ENCODE results near the gene PEF1.
A peak's percentile ranks its signal among the peaks of the same experiment; 100 is the strongest.

Gene PEF1

DNA sequence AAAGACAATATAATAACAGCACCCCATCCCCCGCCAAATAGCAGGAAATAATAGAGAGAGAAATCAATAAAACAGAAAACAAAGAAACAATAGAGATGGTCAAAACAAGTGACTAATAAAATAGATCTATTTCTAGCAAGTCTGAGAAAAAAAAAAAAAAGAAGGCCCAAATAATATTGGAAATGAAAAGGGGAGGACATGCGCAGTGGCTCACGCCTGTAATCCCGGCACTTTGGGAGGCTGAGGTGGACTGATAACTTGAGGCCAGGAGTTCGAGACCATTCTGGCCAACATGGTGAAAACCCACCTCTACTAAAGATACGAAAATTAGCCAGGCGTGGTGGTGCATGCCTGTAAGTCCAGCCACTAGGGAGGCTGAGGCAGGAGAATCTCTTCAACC lies 45.7 kb downstream of the PEF1 start:
- H3K27ac ChIP-seq: peak overlapping the region in 8 of 11 experiments; percentile 11 to 96 (median 92); a peak in 13 of 22 replicates
- H4K20me1 ChIP-seq: no peaks in the 10 kb centered on the region
- H3K4me3 ChIP-seq: no peak overlapping the region
- no peaks in the 10 kb centered on the region for H3K36me3 ChIP-seq
- H3K9ac ChIP-seq: no peak overlapping the region
- H3K4me2 ChIP-seq: peak overlapping the region in 8 of 11 experiments; percentile 8 to 85 (median 71); a peak in 6 of 22 replicates
- peaks cover 0 to 12% (median 4%) of the 10 kb centered on the region in 11 experiments; a peak in 8 of 22 replicates for H3K9me3 ChIP-seq (replicated peaks in 1 of 11)
- peaks cover 19 to 76% (median 72%) of the 10 kb centered on the region in 10 experiments for H3K4me1 ChIP-seq
- no peaks in the 10 kb centered on the region for H3K27me3 ChIP-seq
- no peak for TF ChIP-seq Cebpa-rat (IDR thresholded peaks at IDR 0.05)

DNA sequence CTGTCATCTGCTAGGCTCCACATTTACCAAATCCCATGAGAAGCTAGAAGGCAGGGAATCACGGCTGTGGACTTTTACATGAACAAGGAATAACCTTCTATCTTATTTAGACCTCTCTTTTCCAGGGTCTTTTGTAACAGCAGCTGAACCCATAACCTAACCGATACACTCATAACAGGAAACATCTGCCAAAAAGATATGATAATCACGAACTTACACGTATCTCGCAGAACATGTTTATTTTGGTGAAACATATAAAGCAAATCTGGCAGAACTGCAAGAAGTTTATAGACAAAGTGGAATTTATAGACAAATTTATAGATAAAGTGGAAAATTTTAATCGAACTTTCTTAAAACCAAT lies 48.0 kb downstream of the PEF1 start:
- Histone ChIP-seq H3K9me3 (replicated peaks in 1 of 11) (no peaks in the 10 kb centered on the region; a peak in 2 of 22 replicates), H3K9ac (peak overlapping the region in 10 of 11 experiments; percentile 54 to 81 (median 76); a peak in 19 of 22 replicates), H3K27ac (peak overlapping the region in 10 of 11 experiments; percentile 57 to 96 (median 92); a peak in 21 of 22 replicates), H3K4me2 (peak overlapping the region; percentile 61 to 86 (median 75)), H3K27me3 (no peaks in the 10 kb centered on the region), H4K20me1 (no peaks in the 10 kb centered on the region), H3K4me1 (peaks cover 19 to 98% (median 94%) of the 10 kb centered on the region in 10 experiments), H3K4me3 (peak overlapping the region in 2 of 10 experiments; percentile 1 to 21; a peak in 2 of 20 replicates), H3K36me3 (no peaks in the 10 kb centered on the region)
- peak in 3 of 11 experiments; percentile 9 to 28 (median 10); a peak in 1 of 22 replicates for TF ChIP-seq Cebpa-rat (IDR thresholded peaks at IDR 0.05)

DNA sequence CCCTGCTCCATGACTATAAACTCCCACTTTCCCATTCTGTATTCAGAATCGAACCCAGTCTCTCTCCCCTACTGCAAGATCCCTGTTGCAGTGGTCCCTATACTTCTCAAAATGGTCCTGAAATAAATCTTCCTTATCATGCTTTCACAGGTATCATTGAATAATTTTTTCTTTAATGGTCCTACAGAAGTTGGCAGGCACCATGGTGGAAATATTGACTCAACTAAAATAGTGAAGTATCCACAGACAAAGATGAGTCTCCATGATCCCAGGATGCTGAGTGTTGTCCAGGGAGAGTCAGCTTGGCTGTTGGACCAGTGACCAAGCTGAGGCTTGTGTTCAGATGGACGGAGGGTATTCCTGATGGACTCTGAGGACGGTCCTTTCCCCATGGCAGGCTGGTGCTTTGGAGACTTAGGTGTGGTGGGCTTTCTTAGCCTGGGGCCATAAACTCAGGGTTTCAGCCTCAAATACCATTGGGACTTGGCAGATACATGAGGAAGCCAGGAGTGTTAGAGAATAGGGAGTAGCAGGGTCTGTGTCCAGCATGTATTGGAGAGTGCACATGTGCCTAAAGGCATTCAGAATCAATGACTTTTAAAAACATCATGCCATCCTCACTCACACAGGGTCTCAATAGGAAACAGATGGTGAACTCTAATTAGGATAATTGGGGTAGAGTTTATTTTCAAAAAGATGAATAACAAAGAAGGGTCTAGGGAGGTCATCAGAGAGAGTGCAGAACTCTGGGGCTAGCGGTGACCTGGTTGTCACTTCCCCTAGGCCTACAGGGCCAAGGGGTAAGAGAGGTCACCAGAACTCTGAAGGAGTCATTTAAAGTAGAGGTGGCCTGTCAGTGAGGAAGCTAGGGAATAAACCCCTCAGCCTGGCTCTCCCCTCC lies 48.6 kb downstream of the PEF1 start:
- peaks cover 19 to 100% (median 95%) of the 10 kb centered on the region in 10 experiments for H3K4me1 ChIP-seq
- H4K20me1 ChIP-seq: no peaks in the 10 kb centered on the region
- H3K9ac ChIP-seq: peak overlapping the region in 10 of 11 experiments; percentile 54 to 81 (median 76); a peak in 19 of 22 replicates
- peak overlapping the region in 2 of 10 experiments; percentile 1 to 21; a peak in 1 of 20 replicates for H3K4me3 ChIP-seq
- H3K27ac ChIP-seq: peak overlapping the region in 10 of 11 experiments; percentile 57 to 96 (median 92); a peak in 21 of 22 replicates
- no peaks in the 10 kb centered on the region; a peak in 1 of 22 replicates for H3K9me3 ChIP-seq (replicated peaks in 1 of 11)
- no peak; a peak in 1 of 22 replicates for TF ChIP-seq Cebpa-rat (IDR thresholded peaks at IDR 0.05)
- no peaks in the 10 kb centered on the region for H3K36me3 ChIP-seq
- H3K27me3 ChIP-seq: no peaks in the 10 kb centered on the region
- H3K4me2 ChIP-seq: peak overlapping the region; percentile 61 to 86 (median 75)

DNA sequence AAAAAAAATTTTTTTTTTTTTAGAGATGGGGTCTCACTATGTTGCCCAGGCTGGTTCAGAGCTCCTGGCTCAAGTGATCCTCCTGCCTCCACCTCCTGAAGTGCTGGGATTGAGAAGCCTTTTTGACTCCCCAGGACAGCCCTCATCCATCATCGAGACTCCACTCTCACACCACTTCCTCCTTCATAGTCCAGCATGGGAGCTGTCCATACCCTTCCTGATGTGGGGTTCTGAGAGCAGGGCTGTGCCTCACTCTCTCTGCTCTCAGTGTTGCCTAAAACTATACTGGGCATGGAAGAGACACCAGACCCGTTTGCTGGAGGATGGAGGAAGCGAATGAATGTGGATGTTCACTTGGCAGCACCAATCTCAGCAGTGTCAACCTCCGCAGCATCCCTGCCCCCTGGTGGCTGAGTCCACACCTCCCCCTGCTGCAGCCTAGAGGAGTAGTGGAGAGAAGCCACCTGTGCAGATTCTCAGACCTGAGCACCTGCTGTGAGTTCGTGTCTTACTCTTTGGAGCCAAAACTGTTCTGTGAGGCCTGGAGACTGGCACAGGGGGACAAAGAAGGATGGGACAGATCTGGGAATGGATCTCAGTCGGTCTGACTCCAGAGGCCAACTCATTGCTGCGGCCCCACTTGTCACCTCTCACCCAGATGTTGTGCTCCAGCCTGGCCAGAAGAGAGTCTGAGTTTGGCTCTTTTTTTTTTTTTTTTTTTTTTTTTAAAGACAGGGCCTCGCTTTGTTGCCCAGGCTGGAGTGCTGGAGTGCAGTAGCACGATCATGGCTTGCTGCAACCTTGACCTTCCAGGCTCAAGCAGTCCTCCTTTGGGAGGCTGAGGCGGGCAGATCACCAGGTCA lies 50.7 kb downstream of the PEF1 start:
- Histone ChIP-seq H3K27ac (peak overlapping the region in 8 of 11 experiments; percentile 54 to 91 (median 65); a peak in 16 of 22 replicates), H3K36me3 (no peaks in the 10 kb centered on the region), H3K4me1 (peaks cover 19 to 83% (median 76%) of the 10 kb centered on the region in 10 experiments), H3K9ac (no peak overlapping the region; a peak in 1 of 22 replicates), H4K20me1 (no peaks in the 10 kb centered on the region), H3K27me3 (peaks cover under 1 to 5% (median 3%) of the 10 kb centered on the region in 11 experiments; a peak in 16 of 22 replicates), H3K9me3 (replicated peaks in 1 of 11) (no peaks in the 10 kb centered on the region), H3K4me2 (peak overlapping the region in 9 of 11 experiments; percentile 9 to 59 (median 45); a peak in 16 of 22 replicates), H3K4me3 (no peak overlapping the region)
- TF ChIP-seq Cebpa-rat (IDR thresholded peaks at IDR 0.05): no peak

DNA sequence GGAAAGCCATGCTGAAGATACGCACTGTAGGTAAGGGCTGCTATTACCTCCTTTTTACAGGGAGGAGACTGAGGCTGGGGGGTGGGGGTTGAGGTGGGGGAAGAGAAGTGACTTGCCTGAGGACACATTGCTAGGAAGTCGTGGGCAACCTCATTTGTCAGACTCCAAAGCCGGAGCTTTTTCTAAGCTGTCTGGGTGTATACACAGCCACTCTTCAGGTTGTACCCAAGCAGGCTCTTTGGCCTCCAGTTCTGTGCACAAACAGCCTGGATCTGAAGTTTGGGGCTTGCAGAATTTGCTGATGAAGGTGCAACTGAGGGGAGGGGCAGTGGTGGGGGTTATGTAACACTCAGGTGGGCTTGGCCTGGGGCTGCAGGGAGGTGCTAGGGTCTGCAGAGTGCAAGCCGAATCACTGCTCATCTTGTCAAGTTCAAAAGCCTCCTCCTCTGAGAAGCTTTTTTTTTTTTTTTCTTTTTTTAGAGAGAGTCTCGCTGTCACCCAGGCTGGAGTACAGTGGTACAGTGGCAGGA lies 51.5 kb downstream of the PEF1 start:
- H3K4me1 ChIP-seq: peaks cover 27 to 83% (median 77%) of the 10 kb centered on the region in 10 experiments
- peaks cover 9 to 13% (median 11%) of the 10 kb centered on the region in 11 experiments; a peak in 20 of 22 replicates for H3K27me3 ChIP-seq
- H3K9ac ChIP-seq: peak overlapping the region in 1 of 11 experiments; percentile 25; a peak in 1 of 22 replicates
- no peak overlapping the region for H3K4me3 ChIP-seq
- H4K20me1 ChIP-seq: 0 out of 22 replicates have a peak, but pooled peaks cover 0 to under 1% (median 0%) of the 10 kb centered on the region in 11 experiments
- H3K27ac ChIP-seq: no peak overlapping the region
- H3K4me2 ChIP-seq: peak overlapping the region in 8 of 11 experiments; percentile 28 to 59 (median 49); a peak in 14 of 22 replicates
- no peaks in the 10 kb centered on the region for H3K9me3 ChIP-seq (replicated peaks in 1 of 11)
- no peaks in the 10 kb centered on the region for H3K36me3 ChIP-seq
- no peak for TF ChIP-seq Cebpa-rat (IDR thresholded peaks at IDR 0.05)

DNA sequence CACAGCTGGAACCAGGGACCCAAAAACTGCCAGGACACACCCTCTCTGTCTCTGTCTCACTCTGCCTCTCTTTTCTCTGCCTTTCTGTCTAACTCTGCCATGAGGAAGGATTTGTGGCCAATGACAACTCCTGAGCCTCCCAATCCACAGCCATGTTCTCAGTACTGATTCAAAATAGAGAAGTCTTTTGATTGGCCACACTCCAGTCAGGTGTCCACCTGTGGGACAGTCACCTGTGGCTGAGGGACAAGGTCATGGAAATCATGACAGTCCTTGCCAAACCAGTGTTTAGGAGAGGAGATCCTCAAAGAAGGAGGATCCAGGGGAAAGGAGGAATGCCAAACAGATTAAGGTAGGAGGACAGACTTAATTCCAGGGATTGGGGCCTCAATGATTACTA lies 52.5 kb downstream of the PEF1 start:
- no peak for TF ChIP-seq Cebpa-rat (IDR thresholded peaks at IDR 0.05)

DNA sequence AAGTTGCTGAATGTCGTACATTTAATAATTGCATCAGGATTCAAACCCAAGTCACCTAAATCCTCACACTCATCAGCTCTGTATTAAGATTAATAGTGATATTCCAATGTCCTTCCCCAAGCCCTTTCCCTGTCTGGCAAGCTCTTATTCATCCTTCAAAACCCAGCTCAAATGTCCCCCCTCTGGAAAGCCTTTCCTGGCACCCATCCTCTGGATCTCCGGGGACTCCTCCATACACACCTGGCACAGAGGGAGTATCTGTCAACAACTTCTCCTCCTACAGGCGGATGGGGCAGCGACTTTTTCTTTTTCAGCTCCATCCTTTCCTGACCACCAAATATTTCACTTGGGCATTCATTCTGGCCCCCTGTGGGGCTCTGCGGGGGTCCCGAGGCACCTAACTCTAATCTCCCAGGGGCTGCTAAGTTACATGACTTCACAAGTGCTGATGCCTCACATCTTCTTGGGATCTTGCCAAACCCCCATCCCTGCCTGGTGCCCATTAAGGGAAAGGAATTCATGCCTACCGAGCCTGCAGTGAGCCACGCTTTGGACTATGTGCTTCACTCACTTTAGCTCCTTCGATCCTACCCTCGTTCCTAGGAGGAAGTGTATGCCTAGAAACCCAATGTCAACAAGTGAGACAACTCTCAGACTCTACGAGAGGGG lies 53.1 kb downstream of the PEF1 start:
- peaks cover 33 to 82% (median 77%) of the 10 kb centered on the region in 10 experiments for H3K4me1 ChIP-seq
- H3K9me3 ChIP-seq (replicated peaks in 1 of 11): no peaks in the 10 kb centered on the region
- no peaks in the 10 kb centered on the region for H3K36me3 ChIP-seq
- H3K9ac ChIP-seq: no peak overlapping the region
- TF ChIP-seq Cebpa-rat (IDR thresholded peaks at IDR 0.05): no peak
- H3K27me3 ChIP-seq: peaks cover 10 to 25% (median 21%) of the 10 kb centered on the region in 11 experiments; a peak in 20 of 22 replicates
- peak overlapping the region in 7 of 11 experiments; percentile 11 to 59 (median 42); a peak in 10 of 22 replicates for H3K4me2 ChIP-seq
- H3K4me3 ChIP-seq: no peak overlapping the region
- H3K27ac ChIP-seq: no peak overlapping the region
- 0 out of 22 replicates have a peak, but pooled peaks cover 0 to 4% (median 0%) of the 10 kb centered on the region in 11 experiments for H4K20me1 ChIP-seq

More for the DNA sequence above, 52.5 kb downstream of the PEF1 start:
- Histone ChIP-seq H3K27ac (no peak overlapping the region), H3K36me3 (no peaks in the 10 kb centered on the region), H3K4me2 (peak overlapping the region in 7 of 11 experiments; percentile 11 to 59 (median 42); a peak in 10 of 22 replicates), H3K4me1 (peaks cover 34 to 83% (median 77%) of the 10 kb centered on the region in 10 experiments), H3K4me3 (no peak overlapping the region), H3K9me3 (replicated peaks in 1 of 11) (no peaks in the 10 kb centered on the region), H3K9ac (no peak overlapping the region), H3K27me3 (peaks cover 10 to 19% (median 17%) of the 10 kb centered on the region in 11 experiments; a peak in 20 of 22 replicates), H4K20me1 (0 out of 22 replicates have a peak, but pooled peaks cover 0 to 4% (median 0%) of the 10 kb centered on the region in 11 experiments)
